ENCODE data around the gene AOC3.
"Not testable (repeated sequence)": the region's sequence is repeated elsewhere in the genome, so short reads cannot be mapped to it uniquely, and the experiment has no call there.

AOC3 gene

DNA sequence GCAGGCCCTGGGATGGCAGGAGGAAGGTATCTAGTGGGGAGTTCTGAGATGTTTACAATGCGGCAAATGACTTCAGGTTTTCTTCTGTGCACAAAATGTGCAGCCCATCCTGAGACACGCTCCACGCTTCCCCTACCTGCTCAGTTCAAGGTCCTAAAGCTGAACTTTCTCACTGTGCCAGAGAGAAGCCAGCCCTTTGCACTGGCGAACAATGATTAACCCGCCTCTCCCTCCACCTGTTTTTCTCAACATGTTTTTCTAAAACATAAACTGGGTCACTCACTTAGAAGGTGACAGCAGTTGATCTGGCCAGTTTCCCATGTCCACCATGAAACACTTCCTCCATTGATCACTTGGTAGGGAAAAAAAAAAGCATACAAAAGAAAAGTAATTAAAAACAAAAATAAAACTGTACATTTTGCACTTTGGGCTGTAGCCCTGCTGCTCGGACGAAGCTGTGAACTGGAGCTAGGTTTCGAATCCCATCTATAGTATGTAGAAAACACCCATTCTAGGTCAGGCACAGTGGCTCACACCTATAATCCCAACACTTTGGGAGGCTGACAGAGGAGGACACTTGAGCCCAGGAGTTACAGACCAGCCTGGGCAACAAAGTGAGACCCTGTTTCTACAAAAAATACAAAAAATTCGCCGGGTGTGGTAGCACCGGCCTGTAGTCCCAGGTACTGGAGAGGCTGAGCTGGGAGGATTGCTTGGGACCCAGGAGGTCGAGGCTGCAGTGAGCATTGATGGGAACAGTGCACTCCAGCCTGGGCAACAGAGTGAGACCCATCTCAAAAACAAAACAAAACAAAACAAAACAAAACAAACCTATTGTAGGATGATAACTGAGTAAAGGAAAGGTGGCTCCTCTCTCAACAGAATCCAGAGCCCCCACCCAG, 43.5 kb downstream of the AOC3 start:
- in situ Hi-C loops (cut with HindIII; ENCODE audit: low sequenced_read_pairs) = loop anchor here (5.0 kb wide), 1 partner anchor 37 kb away; no protein-coding TSS in a partner anchor
- no peak overlapping the region for H3K4me3 ChIP-seq (ENCODE audit: low read depth, low read length)
- no peak for DNase-seq (ENCODE audit: low read depth)
- TF ChIP-seq, protein P1, sequence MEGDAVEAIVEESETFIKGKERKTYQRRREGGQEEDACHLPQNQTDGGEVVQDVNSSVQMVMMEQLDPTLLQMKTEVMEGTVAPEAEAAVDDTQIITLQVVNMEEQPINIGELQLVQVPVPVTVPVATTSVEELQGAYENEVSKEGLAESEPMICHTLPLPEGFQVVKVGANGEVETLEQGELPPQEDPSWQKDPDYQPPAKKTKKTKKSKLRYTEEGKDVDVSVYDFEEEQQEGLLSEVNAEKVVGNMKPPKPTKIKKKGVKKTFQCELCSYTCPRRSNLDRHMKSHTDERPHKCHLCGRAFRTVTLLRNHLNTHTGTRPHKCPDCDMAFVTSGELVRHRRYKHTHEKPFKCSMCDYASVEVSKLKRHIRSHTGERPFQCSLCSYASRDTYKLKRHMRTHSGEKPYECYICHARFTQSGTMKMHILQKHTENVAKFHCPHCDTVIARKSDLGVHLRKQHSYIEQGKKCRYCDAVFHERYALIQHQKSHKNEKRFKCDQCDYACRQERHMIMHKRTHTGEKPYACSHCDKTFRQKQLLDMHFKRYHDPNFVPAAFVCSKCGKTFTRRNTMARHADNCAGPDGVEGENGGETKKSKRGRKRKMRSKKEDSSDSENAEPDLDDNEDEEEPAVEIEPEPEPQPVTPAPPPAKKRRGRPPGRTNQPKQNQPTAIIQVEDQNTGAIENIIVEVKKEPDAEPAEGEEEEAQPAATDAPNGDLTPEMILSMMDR (IDR thresholded peaks at IDR 0.05; ENCODE audit: low read depth, low read length, missing control alignments) = no peak

DNA sequence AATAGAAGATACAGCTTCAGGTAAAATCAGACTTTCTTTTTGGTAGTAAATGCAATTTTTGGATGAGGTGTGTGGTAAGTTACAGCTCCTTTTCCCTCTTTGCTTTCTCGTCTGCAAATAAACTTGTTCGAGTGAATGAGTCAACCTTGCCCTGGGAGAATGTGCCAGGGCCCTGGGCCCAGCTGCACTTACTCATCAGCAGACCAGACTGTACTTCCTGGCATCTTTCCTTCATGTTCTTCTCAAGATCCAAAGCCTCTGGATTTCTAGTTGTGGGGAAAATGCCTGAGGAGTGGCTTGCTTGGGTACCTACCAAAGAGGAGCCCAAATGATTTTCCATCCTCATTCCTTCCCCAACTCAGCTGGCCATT, 44.2 kb downstream of the AOC3 start:
- peak; percentile 69 for DNase-seq (ENCODE audit: low read depth)
- in situ Hi-C loops (cut with HindIII; ENCODE audit: low sequenced_read_pairs) = no loop called here
- no peak overlapping the region for H3K4me3 ChIP-seq (ENCODE audit: low read depth, low read length)
- TF ChIP-seq, protein P1 (IDR thresholded peaks at IDR 0.05; ENCODE audit: low read depth, low read length, missing control alignments) = no peak

DNA sequence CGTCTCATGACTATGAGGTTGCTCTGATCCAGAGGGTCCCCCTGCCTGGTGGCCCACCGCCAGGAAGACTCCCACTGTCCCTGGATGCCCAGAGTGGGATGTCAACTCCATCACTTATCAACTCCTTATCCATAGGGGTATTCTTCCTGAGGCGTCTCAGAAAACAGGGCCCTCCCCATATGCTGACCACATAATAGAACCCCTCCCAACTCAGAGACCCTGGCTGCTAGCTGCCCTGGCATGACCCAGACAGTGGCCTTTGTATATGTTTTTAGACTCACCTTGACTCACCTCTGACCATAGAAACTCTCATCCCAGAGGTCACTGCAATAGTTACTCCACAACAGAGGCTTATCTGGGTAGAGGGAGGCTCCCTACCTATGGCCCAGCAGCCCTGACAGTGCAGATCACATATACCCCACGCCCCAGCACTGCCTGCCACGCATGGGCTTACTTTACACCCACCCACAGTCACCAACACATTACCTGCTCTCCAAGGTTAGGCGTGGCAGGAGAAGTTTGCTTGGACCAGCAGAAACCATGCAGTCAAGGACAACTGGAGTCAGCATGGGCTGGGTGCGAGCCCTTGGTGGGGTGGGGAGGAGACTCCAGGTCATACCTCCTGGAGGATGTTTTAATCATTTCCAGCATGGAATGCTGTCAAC, 47.3 kb downstream of the AOC3 start:
- TF ChIP-seq, protein P1 (IDR thresholded peaks at IDR 0.05; ENCODE audit: low read depth, low read length, missing control alignments) = no peak
- DNase-seq (ENCODE audit: low read depth) = no peak
- no peak overlapping the region for H3K4me3 ChIP-seq (ENCODE audit: low read depth, low read length)
- in situ Hi-C loops (cut with HindIII; ENCODE audit: low sequenced_read_pairs) = no loop called here

DNA sequence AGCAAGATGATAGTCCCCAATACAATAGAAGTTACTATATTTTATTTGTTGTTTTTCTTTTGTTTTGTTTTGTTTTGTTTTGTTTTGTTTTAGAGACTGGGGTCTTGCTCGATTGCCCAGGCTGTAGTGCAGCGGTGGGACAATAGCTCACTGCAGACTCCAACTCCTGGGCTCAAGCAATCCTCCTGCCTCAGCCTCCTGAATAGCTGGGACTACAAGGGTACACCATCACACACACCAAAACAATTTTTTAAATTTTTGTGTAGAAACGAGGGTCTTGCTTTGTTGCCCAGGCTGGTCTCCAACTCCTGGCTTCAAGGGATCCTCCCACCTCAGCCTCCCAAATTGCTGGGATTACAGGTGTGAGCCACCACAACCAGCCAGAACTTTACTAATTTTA, 49.0 kb downstream of the AOC3 start:
- in situ Hi-C loops (cut with HindIII; ENCODE audit: low sequenced_read_pairs); H3K4me3 ChIP-seq (ENCODE audit: low read depth, low read length); DNase-seq (ENCODE audit: low read depth): not testable (repeated sequence)

DNA sequence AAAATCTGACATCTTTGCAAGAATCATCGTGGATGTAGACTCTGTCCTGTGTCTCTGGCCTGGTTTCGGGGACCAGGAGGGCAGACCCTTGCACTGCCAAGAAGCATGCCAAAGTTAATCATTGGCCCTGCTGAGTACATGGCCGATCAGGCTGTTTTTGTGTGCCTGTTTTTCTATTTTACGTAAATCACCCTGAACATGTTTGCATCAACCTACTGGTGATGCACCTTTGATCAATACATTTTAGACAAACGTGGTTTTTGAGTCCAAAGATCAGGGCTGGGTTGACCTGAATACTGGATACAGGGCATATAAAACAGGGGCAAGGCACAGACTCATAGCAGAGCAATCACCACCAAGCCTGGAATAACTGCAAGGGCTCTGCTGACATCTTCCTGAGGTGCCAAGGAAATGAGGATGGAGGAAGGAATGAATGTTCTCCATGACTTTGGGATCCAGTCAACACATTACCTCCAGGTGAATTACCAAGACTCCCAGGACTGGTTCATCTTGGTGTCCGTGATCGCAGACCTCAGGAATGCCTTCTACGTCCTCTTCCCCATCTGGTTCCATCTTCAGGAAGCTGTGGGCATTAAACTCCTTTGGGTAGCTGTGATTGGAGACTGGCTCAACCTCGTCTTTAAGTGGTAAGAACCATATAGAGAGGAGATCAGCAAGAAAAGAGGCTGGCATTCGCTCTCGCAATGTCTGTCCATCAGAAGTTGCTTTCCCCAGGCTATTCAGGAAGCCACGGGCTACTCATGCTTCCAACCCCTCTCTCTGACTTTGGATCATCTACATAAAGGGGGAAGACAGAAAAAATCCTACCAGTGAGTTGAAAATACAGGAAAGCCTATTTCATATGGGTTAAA, 49.7 kb downstream of the AOC3 start, which contains the start of gene G6PC1:
G6PC1 (plus strand) TSS at position 340 of the 872 bp plus-strand sequence; CDS start at position 418, 78 bp downstream.
- TF ChIP-seq, protein P1 (IDR thresholded peaks at IDR 0.05; ENCODE audit: low read depth, low read length, missing control alignments) = no peak
- H3K4me3 ChIP-seq (ENCODE audit: low read depth, low read length) = no peak within 1 kb of the TSS
- in situ Hi-C loops (cut with HindIII; ENCODE audit: low sequenced_read_pairs) = no loop called here
- DNase-seq (ENCODE audit: low read depth) = no peak

DNA sequence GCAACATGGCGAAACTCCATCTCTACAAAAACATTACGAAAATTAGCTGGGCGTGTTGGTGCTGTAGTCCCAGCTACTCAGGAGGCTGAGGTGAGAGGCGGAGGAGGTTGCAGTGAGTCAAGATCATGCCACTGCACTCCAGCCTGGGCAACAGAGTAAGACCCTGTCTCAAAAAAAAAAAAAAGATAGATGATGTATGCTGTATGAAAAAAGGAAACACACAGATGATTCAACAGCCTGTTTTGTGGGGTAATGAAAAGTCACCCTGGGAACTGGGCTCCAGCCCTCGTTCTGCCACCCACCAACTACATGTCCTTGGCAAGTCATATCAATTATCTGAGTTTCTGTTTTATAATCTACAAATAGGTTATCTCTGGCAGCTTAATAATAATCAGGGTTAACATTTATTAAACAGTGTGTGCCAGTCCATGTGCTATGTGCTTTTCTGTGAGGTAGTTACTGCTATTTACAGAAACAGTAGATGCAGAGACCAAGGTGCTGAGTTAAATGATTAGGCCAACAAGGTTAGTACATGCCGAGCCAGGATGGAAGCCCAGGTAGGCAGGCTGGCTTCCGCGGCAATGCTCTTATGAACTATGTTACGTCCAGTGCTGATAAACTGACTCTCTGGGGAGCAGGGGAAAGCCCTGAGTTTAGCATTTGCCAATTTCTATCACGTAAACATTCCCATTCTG, 50.7 kb downstream of the AOC3 start:
- no peak overlapping the region for H3K4me3 ChIP-seq (ENCODE audit: low read depth, low read length)
- TF ChIP-seq, protein P1 (IDR thresholded peaks at IDR 0.05; ENCODE audit: low read depth, low read length, missing control alignments) = no peak
- no peak for DNase-seq (ENCODE audit: low read depth)
- in situ Hi-C loops (cut with HindIII; ENCODE audit: low sequenced_read_pairs) = no loop called here
